SU-DHL-6 (cell line): ENCODE measurements around the gene SUN5.

Experiments used
- EZH2phosphoT487 ChIP-seq: fragments of 200-600 bp; sonication (generic), shearing (Covaris generic); conservative IDR thresholded peaks from 2 replicates; pipeline ENCODE4 v1.6.1; 2018; ENCODE audit warnings: mild to moderate bottlenecking, antibody characterized with exemption, low read length, moderate library complexity, mixed read lengths
- TF ChIP-seq, protein P1 (sequence below): fragments of 200-600 bp; sonication (generic); IDR thresholded peaks from one replicate; pipeline ENCODE4 v1.5.1; 2017; ENCODE audit warnings: antibody characterized with exemption, mild to moderate bottlenecking, low read length, moderate library complexity; ENCODE audit not compliant: insufficient read depth, poor library complexity, severe bottlenecking

DNA sequence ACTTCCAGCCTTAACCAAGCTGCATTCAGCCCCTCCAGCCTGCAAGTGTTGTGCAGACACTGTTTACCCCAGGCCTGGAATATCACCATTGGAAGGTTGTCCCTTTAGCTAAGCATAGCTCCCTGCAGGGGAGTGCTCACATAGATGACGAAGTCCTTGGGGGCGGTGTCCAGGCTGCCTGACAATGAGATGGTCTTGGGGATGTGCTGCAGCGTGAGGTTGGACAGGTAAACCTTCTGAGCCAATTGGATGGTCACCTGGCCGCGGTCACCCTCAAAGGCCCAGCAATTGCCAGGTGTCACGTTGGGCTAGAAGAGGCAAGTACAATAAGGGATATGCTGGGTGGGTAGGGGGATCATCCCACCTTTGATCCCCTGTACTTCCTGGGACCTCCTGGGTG is 18.6 kb downstream of the SUN5 start:
- TF ChIP-seq, protein P1, sequence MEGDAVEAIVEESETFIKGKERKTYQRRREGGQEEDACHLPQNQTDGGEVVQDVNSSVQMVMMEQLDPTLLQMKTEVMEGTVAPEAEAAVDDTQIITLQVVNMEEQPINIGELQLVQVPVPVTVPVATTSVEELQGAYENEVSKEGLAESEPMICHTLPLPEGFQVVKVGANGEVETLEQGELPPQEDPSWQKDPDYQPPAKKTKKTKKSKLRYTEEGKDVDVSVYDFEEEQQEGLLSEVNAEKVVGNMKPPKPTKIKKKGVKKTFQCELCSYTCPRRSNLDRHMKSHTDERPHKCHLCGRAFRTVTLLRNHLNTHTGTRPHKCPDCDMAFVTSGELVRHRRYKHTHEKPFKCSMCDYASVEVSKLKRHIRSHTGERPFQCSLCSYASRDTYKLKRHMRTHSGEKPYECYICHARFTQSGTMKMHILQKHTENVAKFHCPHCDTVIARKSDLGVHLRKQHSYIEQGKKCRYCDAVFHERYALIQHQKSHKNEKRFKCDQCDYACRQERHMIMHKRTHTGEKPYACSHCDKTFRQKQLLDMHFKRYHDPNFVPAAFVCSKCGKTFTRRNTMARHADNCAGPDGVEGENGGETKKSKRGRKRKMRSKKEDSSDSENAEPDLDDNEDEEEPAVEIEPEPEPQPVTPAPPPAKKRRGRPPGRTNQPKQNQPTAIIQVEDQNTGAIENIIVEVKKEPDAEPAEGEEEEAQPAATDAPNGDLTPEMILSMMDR, result no peak
- TF ChIP-seq EZH2phosphoT487, result no peak
